ENCODE results near the gene SLC22A13.

SLC22A13 gene

GRCh38 chr3:38224357-38224756, 41.3 kb upstream of the SLC22A13 start:
- H3K27ac ChIP-seq (ENCODE audit: low read length): no peak overlapping the region
- no peak overlapping the region for H3K4me3 ChIP-seq (ENCODE audit: low read length)
- peaks cover 34% of the 10 kb centered on the region for H3K36me3 ChIP-seq (replicated peaks; ENCODE audit: low read depth, low read length)
- no peak overlapping the region for H3K4me2 ChIP-seq (ENCODE audit: low read length)
- no peak overlapping the region for H2AFZ ChIP-seq (ENCODE audit: low read depth, low read length)
- H3K9ac ChIP-seq (ENCODE audit: low read length): no peak overlapping the region
- no peaks in the 10 kb centered on the region; the same call in 1 of the 2 replicates for H3K79me2 ChIP-seq (ENCODE audit: low read length)
- TF ChIP-seq CTCF (IDR thresholded peaks at IDR 0.05; ENCODE audit: low read depth, low read length) (no peak), EZH2phosphoT487 (IDR thresholded peaks at IDR 0.05; ENCODE audit: low read depth) (no peak)
- no peaks in the 10 kb centered on the region for H4K20me1 ChIP-seq (ENCODE audit: insufficient read depth, low read length)
- no peaks in the 10 kb centered on the region for H3K9me3 ChIP-seq (ENCODE audit: insufficient read depth, low read length)
- peaks cover 31% of the 10 kb centered on the region for H3K4me1 ChIP-seq (ENCODE audit: low read length)
- no peaks in the 10 kb centered on the region for H3K27me3 ChIP-seq (ENCODE audit: low read depth, low read length)

GRCh38 chr3:38226273-38226672, 39.3 kb upstream of the SLC22A13 start:
- no peak overlapping the region for H3K4me3 ChIP-seq (ENCODE audit: low read length)
- no peak for TF ChIP-seq CTCF (IDR thresholded peaks at IDR 0.05; ENCODE audit: low read depth, low read length)
- no peak for TF ChIP-seq EZH2phosphoT487 (IDR thresholded peaks at IDR 0.05; ENCODE audit: low read depth)
- H3K27me3 ChIP-seq (ENCODE audit: low read depth, low read length): no peaks in the 10 kb centered on the region
- no peak overlapping the region for H2AFZ ChIP-seq (ENCODE audit: low read depth, low read length)
- no peaks in the 10 kb centered on the region for H4K20me1 ChIP-seq (ENCODE audit: insufficient read depth, low read length)
- peaks cover 31% of the 10 kb centered on the region for H3K4me1 ChIP-seq (ENCODE audit: low read length)
- H3K9ac ChIP-seq (ENCODE audit: low read length): no peak overlapping the region
- H3K79me2 ChIP-seq (ENCODE audit: low read length): no peaks in the 10 kb centered on the region
- no peaks in the 10 kb centered on the region for H3K9me3 ChIP-seq (ENCODE audit: insufficient read depth, low read length)
- no peak overlapping the region for H3K4me2 ChIP-seq (ENCODE audit: low read length)
- peaks cover 53% of the 10 kb centered on the region for H3K36me3 ChIP-seq (replicated peaks; ENCODE audit: low read depth, low read length)
- H3K27ac ChIP-seq (ENCODE audit: low read length): no peak overlapping the region

- H2AFZ ChIP-seq (ENCODE audit: low read depth, low read length): no peak overlapping the region
- no peak overlapping the region for H3K4me3 ChIP-seq (ENCODE audit: low read length)
- H3K4me1 ChIP-seq (ENCODE audit: low read length): peaks cover 41% of the 10 kb centered on the region
- TF ChIP-seq CTCF (IDR thresholded peaks at IDR 0.05; ENCODE audit: low read depth, low read length) (no peak), EZH2phosphoT487 (IDR thresholded peaks at IDR 0.05; ENCODE audit: low read depth) (no peak)
- H3K4me2 ChIP-seq (ENCODE audit: low read length): no peak overlapping the region
- H3K79me2 ChIP-seq (ENCODE audit: low read length): no peaks in the 10 kb centered on the region
- no peak overlapping the region for H3K9ac ChIP-seq (ENCODE audit: low read length)
- H3K36me3 ChIP-seq (replicated peaks; ENCODE audit: low read depth, low read length): peaks cover 63% of the 10 kb centered on the region
- H4K20me1 ChIP-seq (ENCODE audit: insufficient read depth, low read length): no peaks in the 10 kb centered on the region
- H3K9me3 ChIP-seq (ENCODE audit: insufficient read depth, low read length): no peaks in the 10 kb centered on the region
- no peak overlapping the region for H3K27ac ChIP-seq (ENCODE audit: low read length)
- no peaks in the 10 kb centered on the region for H3K27me3 ChIP-seq (ENCODE audit: low read depth, low read length)
Observed at GRCh38 chr3:38227989-38228388, 37.6 kb upstream of the SLC22A13 start.

- no peak overlapping the region for H2AFZ ChIP-seq (ENCODE audit: low read depth, low read length)
- H3K4me3 ChIP-seq (ENCODE audit: low read length): no peak overlapping the region
- no peaks in the 10 kb centered on the region for H3K9me3 ChIP-seq (ENCODE audit: insufficient read depth, low read length)
- no peaks in the 10 kb centered on the region for H4K20me1 ChIP-seq (ENCODE audit: insufficient read depth, low read length)
- peaks cover 51% of the 10 kb centered on the region for H3K4me1 ChIP-seq (ENCODE audit: low read length)
- H3K79me2 ChIP-seq (ENCODE audit: low read length): no peaks in the 10 kb centered on the region; the same call in 1 of the 2 replicates
- no peak overlapping the region for H3K27ac ChIP-seq (ENCODE audit: low read length)
- TF ChIP-seq CTCF (IDR thresholded peaks at IDR 0.05; ENCODE audit: low read depth, low read length) (no peak), EZH2phosphoT487 (IDR thresholded peaks at IDR 0.05; ENCODE audit: low read depth) (no peak)
- peaks cover 68% of the 10 kb centered on the region for H3K36me3 ChIP-seq (replicated peaks; ENCODE audit: low read depth, low read length)
- no peak overlapping the region for H3K9ac ChIP-seq (ENCODE audit: low read length)
- H3K4me2 ChIP-seq (ENCODE audit: low read length): no peak overlapping the region
- no peaks in the 10 kb centered on the region for H3K27me3 ChIP-seq (ENCODE audit: low read depth, low read length)
Observed at GRCh38 chr3:38229036-38229435, 36.6 kb upstream of the SLC22A13 start.

All from OCI-LY3 (cell line).